Measurements from ENCODE around the gene SLC1A3.

The SLC1A3 gene

GRCh38 chr5:36599986-36600779 is 6.2 kb upstream of the SLC1A3 start:
- no peak for DNase-seq (ENCODE audit: low spot score)

DNA sequence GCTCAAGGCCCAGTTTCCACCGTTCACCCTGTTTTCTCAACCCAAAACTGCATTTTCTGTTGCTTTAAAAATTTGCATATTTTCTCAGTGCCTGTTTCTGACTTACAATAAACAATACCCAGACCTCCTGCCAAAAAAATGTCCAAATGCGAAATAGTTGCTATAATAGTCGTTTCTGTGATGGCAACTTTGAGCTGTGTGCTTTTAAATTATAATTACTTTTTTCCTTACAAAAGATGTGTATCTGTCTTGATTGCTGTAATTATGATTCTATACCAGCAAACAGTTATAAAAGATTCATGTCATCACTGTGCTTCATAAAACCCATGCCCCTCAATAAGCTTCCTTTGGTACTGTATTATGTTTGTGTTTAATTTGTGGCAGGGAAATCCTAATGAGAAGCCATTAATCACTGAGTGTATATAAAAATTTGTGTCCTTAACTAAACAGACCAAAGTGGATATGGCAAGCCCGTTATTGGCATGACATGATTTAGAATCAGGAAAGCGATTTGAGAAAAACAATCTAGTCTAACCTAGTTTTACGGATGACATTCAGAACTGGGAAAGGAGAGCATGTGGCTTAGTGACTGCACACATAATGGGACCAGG is 5.4 kb upstream of the SLC1A3 start:
- DNase-seq (ENCODE audit: low spot score), result no peak

GRCh38 chr5:36602704-36603321 is 3.6 kb upstream of the SLC1A3 start:
- no peak for DNase-seq (ENCODE audit: low spot score)

DNA sequence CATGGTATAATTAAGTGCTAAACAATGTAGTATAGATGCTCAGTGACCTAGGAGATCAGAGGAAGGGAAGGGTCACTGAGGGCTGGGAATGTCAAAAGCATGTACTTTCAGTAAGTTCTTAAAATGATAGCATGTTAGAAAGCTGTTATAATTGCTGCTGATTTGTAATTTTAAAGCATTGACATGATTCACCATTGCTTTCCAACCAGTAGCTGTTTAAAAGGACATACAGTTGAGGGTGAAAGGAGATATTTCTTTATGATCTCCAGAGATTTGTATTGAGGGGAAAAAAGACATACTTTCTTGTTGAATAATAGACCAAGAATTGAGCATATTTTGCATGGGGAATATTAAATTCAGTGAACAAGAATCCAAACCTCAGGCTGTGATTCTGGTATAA is 1.2 kb upstream of the SLC1A3 start:
- no peak for DNase-seq (ENCODE audit: low spot score)

GRCh38 chr5:36606036-36606427 is 374 bp upstream of the SLC1A3 start:
- no peak for DNase-seq (ENCODE audit: low spot score)

DNA sequence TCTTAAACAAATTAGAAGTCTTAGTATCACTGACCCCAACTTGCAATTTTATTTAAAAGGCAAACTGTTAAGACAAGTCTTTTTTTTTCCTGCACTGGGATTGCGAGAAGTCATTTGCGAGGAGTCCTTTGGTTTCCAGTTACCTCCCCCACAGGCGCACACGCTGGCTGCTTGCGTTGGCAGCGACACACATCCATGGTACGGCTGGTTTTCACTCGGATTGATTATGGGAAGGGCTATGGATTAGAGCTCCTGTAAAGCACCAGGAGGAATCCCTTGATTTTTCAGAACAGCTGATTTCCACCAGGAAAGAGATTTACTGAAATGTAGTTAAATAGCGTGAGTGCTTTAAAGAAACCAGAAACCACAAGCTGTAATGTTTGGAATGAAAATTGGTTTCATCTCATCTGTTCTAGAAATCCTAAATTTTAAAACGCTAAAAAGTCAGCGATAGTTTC is 737 bp downstream of the SLC1A3 start:
- DNase-seq (ENCODE audit: low spot score), result no peak

- no peak for DNase-seq (ENCODE audit: low spot score)
Measured at GRCh38 chr5:36607838-36608783, 1.7 kb downstream of the SLC1A3 start.

- no peak for DNase-seq (ENCODE audit: low spot score)
Measured at GRCh38 chr5:36610621-36611020, 4.2 kb downstream of the SLC1A3 start.

DNA sequence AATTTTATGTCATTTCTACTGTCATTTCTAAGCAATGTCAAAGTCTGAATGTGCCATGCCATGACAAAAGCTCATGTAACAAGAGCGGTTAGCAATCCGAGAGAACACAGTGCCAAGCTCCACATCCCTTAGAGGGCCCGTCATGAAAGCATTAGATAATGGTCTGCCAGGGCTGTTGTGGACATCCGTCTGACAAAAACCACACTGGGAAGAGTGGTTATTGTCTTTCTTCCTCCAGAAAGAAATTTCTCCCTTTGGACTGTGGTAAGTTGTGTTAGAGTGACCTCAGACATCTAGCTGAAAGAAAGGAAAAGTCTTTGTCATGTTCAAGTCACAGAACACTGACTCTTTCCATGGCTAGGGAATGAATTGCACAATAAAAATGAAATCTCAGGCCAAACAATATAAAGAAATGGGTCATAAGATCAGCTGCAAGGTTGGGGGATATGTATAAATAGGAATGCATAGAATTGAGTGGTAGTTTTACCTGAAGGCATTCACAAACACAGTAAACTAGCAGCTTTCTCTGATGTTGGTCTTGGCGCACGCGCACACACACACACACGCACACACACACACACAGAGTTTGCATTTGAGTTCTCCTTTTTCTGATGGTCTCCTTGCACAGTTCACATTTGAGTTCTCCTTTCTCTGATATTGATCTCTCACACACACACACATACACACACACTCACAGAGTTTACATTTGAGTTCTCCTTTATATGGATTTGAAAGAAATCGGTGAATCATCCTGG is 5.3 kb downstream of the SLC1A3 start:
- no peak for DNase-seq (ENCODE audit: low spot score)

GRCh38 chr5:36613241-36613640 is 6.8 kb downstream of the SLC1A3 start:
- DNase-seq (ENCODE audit: low spot score), result no peak

DNA sequence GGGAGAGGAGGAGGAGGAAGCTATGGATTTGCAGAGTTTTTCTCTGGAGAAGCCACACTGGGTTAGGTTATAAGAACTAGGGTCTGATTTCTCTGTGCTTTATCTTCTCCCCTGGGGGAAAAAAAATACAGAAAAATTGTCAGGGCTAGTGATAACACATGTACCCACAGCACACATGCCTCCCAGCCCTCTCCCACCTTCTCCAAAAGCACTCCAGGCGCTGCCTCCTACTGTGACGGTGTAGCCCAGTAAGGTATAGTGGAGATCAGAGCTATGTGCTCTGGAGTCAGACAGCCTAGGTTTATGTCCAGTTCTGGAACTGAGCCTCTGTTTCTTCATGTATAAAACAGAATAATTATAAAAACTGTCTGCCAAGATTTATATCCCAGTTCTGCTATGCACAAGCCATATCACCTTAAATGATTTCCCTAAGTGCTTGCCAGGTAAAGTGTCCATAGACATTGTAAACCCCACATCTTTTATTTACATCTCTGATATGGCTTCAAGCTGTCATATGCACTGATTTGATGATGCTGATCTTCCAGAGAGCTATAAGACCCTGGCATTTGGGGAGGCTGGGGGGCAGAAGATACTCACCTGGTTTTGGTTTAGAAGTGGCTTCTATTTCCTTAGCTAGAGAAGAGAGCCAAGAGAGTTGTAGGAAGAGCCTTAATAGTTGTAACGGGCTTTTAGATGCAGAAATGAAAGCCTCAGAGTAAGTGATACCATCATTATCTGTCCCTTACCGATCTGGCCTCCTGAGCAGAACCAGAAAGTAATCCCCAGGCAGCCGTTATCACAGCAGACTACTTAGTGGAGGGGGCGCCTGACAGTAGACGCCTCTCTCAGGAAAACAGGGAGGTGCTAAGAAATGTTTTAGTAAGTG is 7.6 kb downstream of the SLC1A3 start:
- DNase-seq (ENCODE audit: low spot score), result no peak

GRCh38 chr5:36614657-36615308 is 8.4 kb downstream of the SLC1A3 start:
- DNase-seq (ENCODE audit: low spot score), result no peak

DNA sequence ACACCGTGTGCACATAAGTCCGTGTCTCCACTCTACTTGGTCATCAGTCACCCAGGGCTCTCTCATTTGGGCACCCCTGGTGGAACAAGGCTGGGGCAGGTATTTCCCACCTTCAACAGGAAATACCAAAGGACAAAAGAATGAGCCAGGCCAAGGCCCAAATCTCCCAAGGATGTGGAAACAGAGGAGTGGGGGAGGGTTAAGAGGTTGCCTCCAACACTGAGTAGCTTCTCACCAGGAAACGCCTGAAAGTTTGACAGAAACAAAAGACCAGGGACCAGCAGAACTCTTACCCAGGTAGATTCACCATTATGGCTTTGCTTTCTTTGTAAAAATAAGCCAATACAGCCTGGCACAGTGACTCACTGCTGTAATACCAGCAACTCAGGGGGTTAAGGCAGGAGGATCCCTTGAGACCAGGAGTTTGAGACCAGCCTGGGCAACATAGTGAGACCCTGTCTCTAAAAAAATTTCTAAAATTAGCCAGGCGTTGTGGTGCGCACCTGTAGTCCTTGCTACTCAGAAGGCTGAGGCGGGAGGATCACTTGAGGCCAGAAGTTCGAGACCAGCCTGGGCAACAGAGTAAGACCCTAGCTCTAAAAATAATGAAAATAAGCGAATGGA is 12.7 kb downstream of the SLC1A3 start:
- no peak for DNase-seq (ENCODE audit: low spot score)

DNA sequence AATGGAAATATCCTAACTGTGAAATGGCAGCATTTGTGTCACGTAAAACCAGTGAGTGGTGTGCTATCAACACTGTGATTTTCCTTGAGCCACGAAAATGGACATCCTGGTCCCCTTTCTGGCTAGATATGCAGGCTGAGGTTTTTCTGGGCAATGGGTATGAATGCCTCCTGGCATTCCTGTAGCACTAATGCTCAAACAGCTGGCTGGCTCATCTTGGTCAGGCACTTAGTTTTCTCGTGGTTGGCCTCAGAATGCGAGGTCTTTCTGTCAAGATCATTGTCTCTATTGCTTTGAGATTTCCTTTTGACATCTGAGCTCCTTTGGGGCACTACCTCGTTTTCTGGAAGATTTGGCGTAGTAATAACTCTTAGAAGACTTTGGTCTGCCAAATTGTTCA is 15.6 kb downstream of the SLC1A3 start:
- no peak for DNase-seq (ENCODE audit: low spot score)

DNA sequence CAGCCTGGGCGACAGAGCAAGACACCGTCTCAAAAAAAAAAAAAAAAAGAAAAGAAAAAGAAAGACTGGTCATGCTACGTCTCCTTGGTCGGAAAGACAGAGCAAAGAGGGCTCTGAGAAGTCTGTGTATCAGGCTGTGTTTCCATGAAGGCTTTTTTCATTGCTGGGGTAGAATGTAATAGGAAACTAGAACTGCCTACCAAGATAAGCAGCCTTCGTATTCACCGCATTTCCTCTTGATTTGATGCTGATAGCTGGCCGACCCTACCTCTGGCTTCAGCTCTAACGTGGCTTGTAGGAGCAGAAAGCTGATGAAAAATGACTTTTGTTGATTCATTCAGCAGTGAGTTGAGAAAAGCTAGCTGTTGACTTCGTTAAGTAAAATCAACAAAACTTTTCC is 17.4 kb downstream of the SLC1A3 start:
- DNase-seq (ENCODE audit: low spot score), result no peak

GRCh38 chr5:36624277-36624676 is 17.9 kb downstream of the SLC1A3 start:
- no peak for DNase-seq (ENCODE audit: low spot score)

- DNase-seq (ENCODE audit: low spot score), result no peak
Measured at GRCh38 chr5:36628695-36629094, 22.3 kb downstream of the SLC1A3 start.

DNA sequence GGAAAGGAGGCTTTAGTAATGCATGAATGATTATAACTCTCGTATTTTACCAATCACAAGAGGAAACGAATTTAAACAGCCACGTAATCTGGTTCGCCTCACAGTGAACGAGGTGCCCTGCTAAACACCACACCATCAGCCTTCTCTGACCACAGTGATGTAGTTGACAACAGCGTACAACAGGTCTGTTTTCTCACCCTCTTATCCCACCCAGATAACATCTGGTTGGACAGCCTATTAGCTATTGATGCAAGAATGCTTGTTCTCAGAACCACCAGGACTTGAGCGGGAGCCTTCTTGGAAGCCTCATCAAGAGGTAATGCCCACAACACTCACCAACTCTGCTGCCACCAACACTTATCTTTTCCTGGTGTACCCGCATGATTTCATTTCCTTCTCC is 23.3 kb downstream of the SLC1A3 start:
- DNase-seq (ENCODE audit: low spot score), result no peak
